ENCODE results near the gene DUSP2.
"Not testable (repeated sequence)": the region's sequence is repeated elsewhere in the genome, so short reads cannot be mapped to it uniquely, and the experiment has no call there.

The DUSP2 gene

DNA sequence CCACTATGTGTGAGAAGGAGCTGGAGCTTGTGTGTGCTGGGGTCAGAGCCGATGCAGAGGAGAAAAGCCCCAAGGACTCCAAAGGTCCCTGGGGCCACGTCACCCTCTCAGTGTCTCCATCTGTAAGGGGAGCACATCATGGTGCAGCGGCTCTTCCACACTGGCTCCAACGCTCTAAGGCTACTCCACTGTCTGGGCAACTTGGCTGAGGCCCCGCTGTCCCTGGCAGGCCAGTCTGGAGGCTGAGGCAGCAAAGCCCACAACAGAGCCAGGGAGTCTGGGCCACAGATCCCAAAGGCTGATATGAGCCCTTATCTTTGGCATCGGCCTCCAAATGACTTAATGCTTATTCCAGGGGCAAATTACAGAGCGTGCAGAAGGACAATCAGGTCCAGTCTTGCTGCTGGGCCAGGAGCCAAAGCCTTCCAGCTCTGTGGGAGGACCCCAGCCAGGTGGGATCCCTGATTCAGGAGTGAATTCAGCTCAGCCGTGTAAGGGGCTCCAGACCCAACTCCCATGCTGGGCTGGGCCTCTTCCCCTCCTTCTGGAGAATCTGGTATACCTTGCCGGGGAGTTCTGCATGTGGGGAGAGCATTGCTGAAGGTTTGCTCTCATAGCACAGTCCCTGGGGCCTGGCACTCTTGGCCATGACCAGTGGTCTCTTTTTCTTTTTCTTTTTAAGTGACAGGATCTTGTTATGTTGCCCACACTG lies 1.8 kb upstream of the DUSP2 start:
- DNase-seq, result no peak

DNA sequence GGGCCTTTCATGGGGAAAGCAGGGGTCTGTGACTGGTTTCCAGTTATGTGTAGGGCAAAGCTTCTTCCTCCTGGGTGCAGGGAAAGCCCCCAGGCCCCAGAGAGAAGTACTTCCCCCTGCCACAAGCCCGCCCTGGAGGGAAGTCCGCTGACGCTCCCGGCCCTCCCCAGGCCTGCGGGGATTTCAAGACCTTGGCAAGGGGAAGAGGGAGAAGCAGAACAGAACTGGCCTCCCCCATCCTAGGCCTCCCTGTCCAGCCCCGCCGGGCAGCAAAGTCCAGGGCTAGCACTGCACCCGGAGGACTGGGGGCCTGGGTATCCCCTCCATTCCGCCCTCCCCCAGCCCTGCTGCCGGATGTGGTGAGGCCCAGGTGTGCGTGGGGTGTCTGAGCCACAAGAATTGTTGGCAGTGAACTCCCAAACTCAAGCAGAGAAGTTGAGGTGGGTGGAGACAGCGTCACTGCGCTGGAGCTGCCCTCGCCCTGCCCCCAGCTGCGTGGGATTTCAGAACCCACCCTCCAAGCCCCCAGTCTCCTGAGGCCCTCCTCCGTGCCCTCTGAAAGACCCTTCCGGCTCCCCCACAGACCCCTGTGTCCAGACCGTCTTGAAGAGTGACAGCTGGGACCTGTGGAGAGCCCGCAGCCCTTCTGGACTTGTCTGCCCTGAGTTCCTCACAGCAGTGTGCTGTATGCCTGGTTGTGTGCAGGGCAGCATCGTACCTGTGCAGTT lies 1.1 kb upstream of the DUSP2 start:
- no peak for DNase-seq

GRCh38 chr2:96145848-96146152 lies 560 bp upstream of the DUSP2 start:
- no peak for DNase-seq

GRCh38 chr2:96144481-96145035 lies 682 bp downstream of the DUSP2 start:
- DNase-seq, result peak; percentile 58 to 76

DNA sequence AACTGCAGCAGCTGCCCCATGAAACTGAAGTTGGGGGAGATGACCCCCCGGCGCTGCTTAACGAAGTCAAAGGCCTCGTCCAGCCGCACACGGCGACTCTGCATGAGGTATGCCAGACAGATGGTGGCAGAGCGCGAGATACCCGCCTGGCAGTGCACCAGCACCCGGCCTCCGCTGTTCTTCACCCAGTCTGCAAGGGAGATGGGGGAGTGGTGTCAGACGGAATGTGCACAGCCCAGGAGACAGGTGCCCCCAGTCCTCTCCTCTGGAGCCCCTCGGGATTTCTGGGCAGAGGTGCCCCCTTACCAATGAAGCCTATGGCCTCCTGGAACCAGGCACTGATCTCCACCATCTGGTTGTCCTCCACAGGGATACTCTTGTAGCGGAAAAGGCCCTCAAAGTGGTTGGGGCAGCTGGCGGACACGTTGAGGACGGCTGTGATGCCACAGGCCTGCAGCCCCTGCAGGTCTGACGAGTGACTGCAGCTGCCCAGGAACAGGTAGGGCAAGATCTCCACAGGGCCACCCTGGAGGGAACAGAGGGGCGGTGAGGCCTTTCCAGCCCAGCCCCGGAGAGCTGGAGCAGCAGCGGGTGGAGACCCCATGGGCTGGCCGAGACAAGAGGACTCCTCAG lies 1.3 kb downstream of the DUSP2 start:
- peak; percentile 58 to 80 for DNase-seq

GRCh38 chr2:96143231-96143847 lies 1.9 kb downstream of the DUSP2 start:
- DNase-seq, result no peak

DNA sequence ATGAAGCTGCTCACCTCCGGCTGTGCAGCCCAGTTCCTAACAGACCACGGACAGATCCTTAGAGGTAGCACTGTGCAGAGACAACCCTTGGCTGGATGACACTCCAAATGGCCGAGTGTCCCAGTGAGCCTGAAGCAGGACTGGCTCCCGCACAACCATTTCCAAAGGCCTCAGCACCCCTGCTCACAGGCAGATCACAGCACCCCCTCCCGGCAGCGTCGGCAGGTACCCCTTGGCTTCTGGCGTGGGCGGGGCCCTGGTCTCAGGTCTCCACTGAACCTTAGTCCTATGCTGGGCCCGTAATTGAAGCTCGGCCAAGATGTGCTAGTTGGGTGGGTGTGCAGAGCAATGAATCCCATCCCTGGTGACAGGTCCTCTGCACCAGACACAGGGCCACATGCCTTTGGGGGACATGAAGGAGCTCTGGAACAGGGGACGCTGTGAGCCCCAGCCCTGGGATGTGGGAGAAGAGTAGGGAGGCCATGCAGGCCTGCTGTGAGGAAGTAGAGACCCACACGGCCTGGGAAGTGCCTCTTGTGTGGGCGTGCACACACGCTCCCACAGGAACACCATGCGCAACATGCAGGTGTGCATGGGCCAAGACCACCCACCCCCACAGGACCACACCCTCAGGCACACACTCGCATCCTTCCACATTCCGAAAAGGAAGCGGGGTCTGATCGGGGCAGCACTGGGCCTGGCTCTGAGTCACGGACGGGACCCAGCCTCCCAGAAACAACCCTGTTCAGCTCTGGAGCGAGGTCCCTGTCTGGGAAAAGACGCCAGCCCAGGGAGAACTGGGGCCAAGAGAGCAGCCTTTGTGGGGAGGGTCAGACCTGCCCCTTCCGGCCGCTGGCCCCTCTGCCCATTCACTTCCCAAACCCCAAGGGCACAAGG lies 2.8 kb downstream of the DUSP2 start:
- no peak for DNase-seq

DNA sequence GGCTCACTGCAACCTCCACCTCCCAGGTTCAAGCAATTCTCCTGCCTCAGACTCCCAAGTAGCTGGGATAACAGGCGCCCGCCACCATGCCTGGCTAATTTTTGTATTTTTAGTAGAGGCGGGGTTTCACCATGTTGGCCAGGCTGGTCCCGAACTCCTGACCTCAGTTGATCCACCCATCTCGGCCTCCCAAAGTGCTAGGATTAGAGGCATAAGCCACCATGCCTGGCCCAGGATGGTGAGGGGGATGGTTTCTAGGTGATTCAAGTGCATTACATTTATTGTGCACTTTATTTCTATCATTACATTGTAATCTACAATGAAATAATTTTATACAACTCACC lies 3.6 kb downstream of the DUSP2 start:
- DNase-seq, result not testable (repeated sequence)

DNA sequence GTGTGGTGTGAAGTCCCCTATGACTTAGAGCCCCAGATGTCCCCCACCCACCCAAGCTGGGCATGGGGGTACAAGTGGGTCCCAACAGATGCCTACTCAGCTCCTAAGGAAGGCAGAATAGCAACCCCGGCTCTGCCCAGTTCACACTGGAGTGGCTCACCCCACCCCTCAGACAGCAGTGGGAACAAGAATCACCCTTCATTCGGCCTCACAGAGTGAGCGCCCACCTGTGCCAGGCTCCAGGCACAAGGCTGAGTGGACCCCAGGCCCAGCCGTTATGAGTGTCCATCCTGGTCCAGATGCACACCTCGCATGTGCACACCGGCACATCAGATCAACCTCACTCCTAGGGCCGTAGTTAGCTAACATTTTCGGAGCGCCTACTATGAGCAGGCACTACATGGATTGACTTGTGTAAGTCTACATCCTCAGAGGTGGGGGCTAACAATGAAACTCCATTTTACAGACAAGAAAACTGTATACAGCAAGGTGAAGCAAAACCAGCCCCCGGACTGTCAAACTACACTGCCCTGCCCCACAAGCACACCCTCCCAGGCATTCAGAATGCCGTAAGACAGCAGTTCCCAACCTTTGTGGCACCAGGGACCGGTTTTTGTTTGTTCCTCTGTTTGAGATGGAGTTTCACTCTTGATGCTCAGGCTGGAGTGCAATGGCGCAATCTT lies 4.2 kb downstream of the DUSP2 start:
- DNase-seq, result no peak

- no peak for DNase-seq
Measured at GRCh38 chr2:96139181-96139758, 6.0 kb downstream of the DUSP2 start.

DNA sequence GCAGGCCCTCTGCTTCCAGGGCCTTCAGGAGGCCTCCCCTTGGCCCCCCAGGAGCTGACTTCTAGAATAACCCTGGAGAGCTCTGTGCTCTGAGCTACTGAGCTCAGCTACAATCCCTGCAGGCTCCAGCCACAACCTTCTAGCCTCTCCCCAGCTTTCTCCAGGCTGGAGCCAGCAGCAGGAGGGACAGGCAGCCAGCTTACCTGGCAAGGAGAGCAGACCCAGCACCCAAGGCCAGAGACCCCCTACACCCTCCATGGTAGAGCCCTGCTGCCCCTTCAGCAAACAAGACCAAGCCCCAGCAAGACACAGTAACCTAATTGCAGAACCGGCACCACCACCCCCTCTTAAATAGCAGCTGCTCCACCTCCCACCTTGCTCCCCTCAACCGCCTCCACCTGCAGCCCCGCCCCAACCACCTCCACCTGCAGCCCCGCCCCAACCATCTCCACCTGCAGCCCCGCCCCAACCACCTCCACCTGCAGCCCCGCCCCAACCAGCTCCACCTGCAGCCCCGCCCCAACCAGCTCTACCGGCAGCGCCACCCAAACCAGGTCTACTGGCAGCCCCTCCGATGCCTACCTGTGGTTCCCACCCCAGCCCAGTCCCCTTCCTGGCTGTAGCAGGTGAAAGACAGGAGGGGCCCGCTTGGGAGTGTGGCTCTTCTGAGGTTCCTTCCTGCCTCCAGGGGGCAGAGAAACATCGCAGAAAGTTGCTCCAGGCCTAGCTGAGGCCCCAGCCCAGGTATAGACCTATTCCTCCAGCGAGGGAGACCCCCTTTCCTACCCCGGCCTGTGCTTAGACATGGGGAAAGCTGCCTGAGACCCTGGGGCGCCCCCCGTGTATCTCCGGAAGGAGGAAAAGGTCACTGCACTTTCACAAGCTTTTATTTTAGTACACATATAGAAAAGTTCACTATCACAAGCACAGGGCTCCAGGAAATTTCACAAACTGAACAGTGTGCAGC lies 6.8 kb downstream of the DUSP2 start, which contains the start of gene ASTL:
Gene ASTL (minus strand): TSS at position 324 of the 967 bp plus-strand sequence. CDS start 66 bp downstream, at position 258.
- DNase-seq, result peak; percentile 78 to 92

- no peak for DNase-seq
Measured at GRCh38 chr2:96137321-96138178, 7.7 kb downstream of the DUSP2 start.

DNA sequence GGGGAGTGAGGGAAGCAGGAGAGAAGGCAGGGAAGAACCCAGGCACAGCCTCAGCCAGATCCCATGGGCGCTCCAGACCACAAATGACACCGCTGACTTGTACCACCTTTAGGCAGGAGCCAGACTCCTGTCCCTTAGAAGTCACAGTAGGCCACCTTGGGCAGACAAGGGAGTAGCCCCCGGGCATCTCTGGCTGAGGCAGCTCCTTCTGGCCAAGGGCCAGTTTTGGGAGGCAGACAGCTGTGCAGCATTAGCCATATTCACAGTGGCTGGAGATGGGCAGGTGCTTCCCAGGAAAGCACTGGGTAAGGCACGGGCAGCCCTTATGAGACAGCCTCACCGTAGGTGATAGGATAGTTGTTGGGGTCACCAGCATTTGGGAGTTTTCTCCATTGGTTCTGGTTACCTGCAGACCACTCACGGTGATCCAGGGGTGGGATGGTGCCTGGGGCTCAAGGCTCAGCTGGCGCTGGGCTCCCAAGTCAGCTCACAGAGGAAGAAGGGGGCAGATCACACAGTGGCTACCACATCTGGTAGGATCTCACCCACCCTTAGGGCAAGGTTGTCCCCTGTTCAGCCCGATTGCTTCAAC lies 9.0 kb downstream of the DUSP2 start:
- DNase-seq, result no peak

GRCh38 chr2:96135621-96136020 lies 9.6 kb downstream of the DUSP2 start:
- no peak for DNase-seq

DNA sequence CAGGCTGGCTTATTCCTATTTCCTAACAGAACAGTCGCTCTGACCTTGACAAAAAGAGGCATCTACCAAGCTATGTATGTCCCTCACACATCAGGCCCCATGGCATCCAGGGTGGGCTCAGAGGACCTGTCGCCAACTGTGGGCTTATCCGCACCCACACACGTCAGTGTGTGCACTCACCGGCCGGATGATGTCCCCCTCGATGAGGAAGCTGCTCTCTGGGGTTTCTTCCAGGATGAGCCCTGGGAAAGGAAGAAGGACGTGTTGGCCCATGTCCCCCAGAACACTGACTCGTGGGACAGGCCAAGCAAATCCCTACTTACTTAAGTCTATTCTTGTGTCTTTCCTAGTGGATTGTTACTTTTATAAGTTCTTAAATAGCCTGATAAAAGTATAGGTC lies 10.1 kb downstream of the DUSP2 start:
- DNase-seq, result no peak

DNA sequence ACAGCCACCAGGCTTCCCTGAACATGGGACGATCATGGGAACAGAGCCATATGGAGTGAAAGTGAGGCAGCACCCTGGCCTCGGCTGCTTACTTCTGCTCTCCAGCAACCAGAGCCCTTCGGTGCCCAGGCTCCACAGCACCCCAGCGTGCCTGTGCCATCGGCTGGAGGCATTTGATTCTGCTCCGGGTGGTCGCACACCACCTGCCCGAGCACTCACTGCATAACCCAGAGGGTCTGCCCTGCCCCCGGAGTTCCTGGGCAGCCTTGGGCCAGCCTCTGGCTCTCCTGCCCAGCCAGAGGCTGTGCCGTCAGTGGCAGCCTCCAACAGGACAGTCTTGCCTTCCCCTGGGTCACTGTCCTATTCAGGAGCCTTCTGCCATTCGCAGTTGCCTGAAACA lies 10.8 kb downstream of the DUSP2 start:
- no peak for DNase-seq

- no peak for DNase-seq
Measured at GRCh38 chr2:96131813-96132745, 13.2 kb downstream of the DUSP2 start.

Measured in NCI-H526 (cell line).